Measurements from ENCODE around the gene DARS1.

The DARS1 gene

GRCh38 chr2:135998879-135999278 lies 13.5 kb upstream of the DARS1 start:
- no peak overlapping the region for H2AFZ ChIP-seq (ENCODE audit: low read depth, low read length)
- no peaks in the 10 kb centered on the region for H3K79me2 ChIP-seq (ENCODE audit: insufficient read depth, low read length)
- no peaks in the 10 kb centered on the region for H3K27me3 ChIP-seq (ENCODE audit: insufficient read depth, low read length, poor library complexity)
- H3K4me2 ChIP-seq (ENCODE audit: insufficient read depth, low read length) = no peak overlapping the region
- DNase-seq (no peak), ATAC-seq (ENCODE audit: insufficient read depth, low read depth) (no peak)
- no peak overlapping the region for H3K27ac ChIP-seq (ENCODE audit: low read length)
- no peaks in the 10 kb centered on the region for H3K4me1 ChIP-seq (ENCODE audit: insufficient read depth, low read length)
- no peak overlapping the region for H3K4me3 ChIP-seq (ENCODE audit: low read depth in 1 of 2, low read length in 2 of 2)
- H3K9ac ChIP-seq (ENCODE audit: low read depth, low read length) = no peak overlapping the region
- H3K36me3 ChIP-seq (ENCODE audit: insufficient read depth, low read length) = no peaks in the 10 kb centered on the region
- TF ChIP-seq EZH2 (IDR thresholded peaks at IDR 0.05; ENCODE audit: borderline replicate concordance, low read depth, low read length, severe bottlenecking) (no peak), CTCF (IDR thresholded peaks at IDR 0.05; ENCODE audit: borderline replicate concordance, extremely low read depth, low read length, poor library complexity, severe bottlenecking) (no peak)
- no peaks in the 10 kb centered on the region for H4K20me1 ChIP-seq (ENCODE audit: insufficient read depth, low read length)
- H3K9me3 ChIP-seq (ENCODE audit: insufficient read depth, low read length, severe bottlenecking) = no peaks in the 10 kb centered on the region

- ATAC-seq (ENCODE audit: insufficient read depth, low read depth) = peak; percentile 67; the same call in 2 of the 3 replicates
- no peak overlapping the region for H2AFZ ChIP-seq (ENCODE audit: low read depth, low read length)
Measured at GRCh38 chr2:135997380-135997779, 12.0 kb upstream of the DARS1 start.

GRCh38 chr2:135996304-135996703 lies 10.9 kb upstream of the DARS1 start:
- H3K4me3 ChIP-seq (ENCODE audit: low read depth in 1 of 2, low read length in 2 of 2) = no peak overlapping the region
- H3K9me3 ChIP-seq (ENCODE audit: insufficient read depth, low read length, severe bottlenecking) = no peaks in the 10 kb centered on the region
- no peak overlapping the region for H3K27ac ChIP-seq (ENCODE audit: low read length)
- TF ChIP-seq EZH2 (IDR thresholded peaks at IDR 0.05; ENCODE audit: borderline replicate concordance, low read depth, low read length, severe bottlenecking) (no peak), CTCF (IDR thresholded peaks at IDR 0.05; ENCODE audit: borderline replicate concordance, extremely low read depth, low read length, poor library complexity, severe bottlenecking) (no peak)
- no peaks in the 10 kb centered on the region for H3K36me3 ChIP-seq (ENCODE audit: insufficient read depth, low read length)
- no peak overlapping the region for H3K4me2 ChIP-seq (ENCODE audit: insufficient read depth, low read length)
- H3K9ac ChIP-seq (ENCODE audit: low read depth, low read length) = no peak overlapping the region
- H3K79me2 ChIP-seq (ENCODE audit: insufficient read depth, low read length) = no peaks in the 10 kb centered on the region
- ATAC-seq (ENCODE audit: insufficient read depth, low read depth) (no peak), DNase-seq (no peak)
- no peaks in the 10 kb centered on the region for H3K27me3 ChIP-seq (ENCODE audit: insufficient read depth, low read length, poor library complexity)
- no peaks in the 10 kb centered on the region for H3K4me1 ChIP-seq (ENCODE audit: insufficient read depth, low read length)
- H2AFZ ChIP-seq (ENCODE audit: low read depth, low read length) = no peak overlapping the region
- no peaks in the 10 kb centered on the region for H4K20me1 ChIP-seq (ENCODE audit: insufficient read depth, low read length)

More at GRCh38 chr2:135997380-135997779, 12.0 kb upstream of the DARS1 start:
- no peak overlapping the region for H3K27ac ChIP-seq (ENCODE audit: low read length)
- DNase-seq = no peak
- H3K4me2 ChIP-seq (ENCODE audit: insufficient read depth, low read length) = no peak overlapping the region
- H3K9ac ChIP-seq (ENCODE audit: low read depth, low read length) = no peak overlapping the region
- no peaks in the 10 kb centered on the region for H3K9me3 ChIP-seq (ENCODE audit: insufficient read depth, low read length, severe bottlenecking)
- no peak for TF ChIP-seq CTCF (IDR thresholded peaks at IDR 0.05; ENCODE audit: borderline replicate concordance, extremely low read depth, low read length, poor library complexity, severe bottlenecking)
- no peak for TF ChIP-seq EZH2 (IDR thresholded peaks at IDR 0.05; ENCODE audit: borderline replicate concordance, low read depth, low read length, severe bottlenecking)
- H3K27me3 ChIP-seq (ENCODE audit: insufficient read depth, low read length, poor library complexity) = no peaks in the 10 kb centered on the region
- H3K36me3 ChIP-seq (ENCODE audit: insufficient read depth, low read length) = no peaks in the 10 kb centered on the region
- H3K4me1 ChIP-seq (ENCODE audit: insufficient read depth, low read length) = no peaks in the 10 kb centered on the region
- no peak overlapping the region for H3K4me3 ChIP-seq (ENCODE audit: low read depth in 1 of 2, low read length in 2 of 2)
- no peaks in the 10 kb centered on the region for H3K79me2 ChIP-seq (ENCODE audit: insufficient read depth, low read length)
- H4K20me1 ChIP-seq (ENCODE audit: insufficient read depth, low read length) = no peaks in the 10 kb centered on the region

- no peak overlapping the region for H3K27ac ChIP-seq (ENCODE audit: low read length)
- no peaks in the 10 kb centered on the region for H4K20me1 ChIP-seq (ENCODE audit: insufficient read depth, low read length)
- H3K36me3 ChIP-seq (ENCODE audit: insufficient read depth, low read length) = no peaks in the 10 kb centered on the region
- no peaks in the 10 kb centered on the region for H3K9me3 ChIP-seq (ENCODE audit: insufficient read depth, low read length, severe bottlenecking)
- no peaks in the 10 kb centered on the region; the same call in 1 of the 2 replicates for H3K4me1 ChIP-seq (ENCODE audit: insufficient read depth, low read length)
- TF ChIP-seq EZH2 (IDR thresholded peaks at IDR 0.05; ENCODE audit: borderline replicate concordance, low read depth, low read length, severe bottlenecking) (no peak), CTCF (IDR thresholded peaks at IDR 0.05; ENCODE audit: borderline replicate concordance, extremely low read depth, low read length, poor library complexity, severe bottlenecking) (no peak)
- H3K9ac ChIP-seq (ENCODE audit: low read depth, low read length) = no peak overlapping the region
- no peak for DNase-seq
- no peak overlapping the region for H2AFZ ChIP-seq (ENCODE audit: low read depth, low read length)
- H3K4me2 ChIP-seq (ENCODE audit: insufficient read depth, low read length) = no peak overlapping the region
- H3K27me3 ChIP-seq (ENCODE audit: insufficient read depth, low read length, poor library complexity) = no peaks in the 10 kb centered on the region
- ATAC-seq (ENCODE audit: insufficient read depth, low read depth) = no peak
- no peaks in the 10 kb centered on the region for H3K79me2 ChIP-seq (ENCODE audit: insufficient read depth, low read length)
- no peak overlapping the region for H3K4me3 ChIP-seq (ENCODE audit: low read depth in 1 of 2, low read length in 2 of 2)
Measured at GRCh38 chr2:135994281-135994680, 8.9 kb upstream of the DARS1 start.

All from DND-41 (cell line).